IPS-18c (cell line): ENCODE results near the gene FGF11.
A peak's percentile ranks its signal among the peaks of the same experiment; 100 is the strongest.

Experiments used
- H3K4me3 ChIP-seq: 2 replicates; pipeline ENCODE4 v1.7.0; 2013; ENCODE audit warnings: low read depth, mild to moderate bottlenecking, low read length, moderate library complexity; ENCODE audit not compliant: insufficient read depth
- H3K9me3 ChIP-seq: one replicate; pipeline ENCODE4 v1.6.1; 2013; ENCODE audit warnings: mild to moderate bottlenecking, low read length, moderate library complexity; ENCODE audit not compliant: control insufficient read depth, insufficient read depth

FGF11 gene

GRCh38 chr17:7423679-7424078 is 15.6 kb upstream of the FGF11 start:
- no peak overlapping the region for H3K4me3 ChIP-seq

GRCh38 chr17:7425316-7425715 is 14.0 kb upstream of the FGF11 start, which contains the start of gene SPEM2:
SPEM2 (plus strand) TSS chr17:7425616; CDS start chr17:7425689, 73 bp downstream.
- H3K9me3 ChIP-seq: no peaks in the 10 kb centered on the region
- H3K4me3 ChIP-seq: no peak within 1 kb of the TSS

More at GRCh38 chr17:7423679-7424078, 15.6 kb upstream of the FGF11 start:
- no peaks in the 10 kb centered on the region for H3K9me3 ChIP-seq

DNA sequence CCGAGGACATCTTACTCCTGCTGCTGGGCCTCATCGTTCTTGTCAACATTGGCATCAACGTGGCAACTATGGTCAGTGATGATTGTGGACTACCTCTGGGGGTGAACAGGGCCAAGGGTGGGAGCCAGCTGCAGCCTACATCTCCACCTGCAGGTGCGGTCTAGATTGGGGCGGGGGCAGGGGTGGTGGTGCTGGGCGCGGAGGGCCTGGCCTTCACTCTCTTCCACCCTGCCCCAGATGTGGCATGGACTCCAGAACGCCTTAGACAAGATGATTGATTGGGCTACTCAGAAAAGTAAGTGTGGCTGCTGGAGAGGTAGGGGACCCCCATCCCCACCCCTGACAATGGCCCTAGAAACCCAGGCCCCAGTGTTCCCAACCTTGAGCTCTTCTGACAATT is 13.6 kb upstream of the FGF11 start:
- H3K4me3 ChIP-seq: no peak overlapping the region
- no peaks in the 10 kb centered on the region for H3K9me3 ChIP-seq

GRCh38 chr17:7426203-7426863 is 13.0 kb upstream of the FGF11 start:
- Histone ChIP-seq H3K9me3 (no peaks in the 10 kb centered on the region), H3K4me3 (no peak overlapping the region)

GRCh38 chr17:7426896-7427489 is 12.3 kb upstream of the FGF11 start:
- Histone ChIP-seq H3K4me3 (no peak overlapping the region), H3K9me3 (no peaks in the 10 kb centered on the region)

DNA sequence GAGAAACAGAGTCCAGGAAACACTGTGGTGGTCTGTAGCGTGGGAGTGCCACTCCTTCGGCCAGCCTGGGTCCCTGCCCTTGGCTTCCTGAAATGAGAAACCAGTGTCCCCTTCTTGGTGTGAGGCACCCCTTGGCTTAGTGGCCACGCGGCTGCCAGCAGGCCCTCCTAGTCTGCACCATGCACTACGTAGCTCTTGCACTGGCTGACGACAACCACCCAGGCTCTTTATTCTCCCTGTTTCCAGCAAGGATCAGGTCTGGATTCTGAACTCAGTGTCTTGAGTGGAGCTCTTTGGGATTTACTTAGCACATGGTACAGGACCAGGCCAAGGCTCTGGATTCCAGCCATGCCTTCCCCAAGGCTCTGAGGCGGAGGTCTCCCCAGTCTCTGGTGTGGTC is 11.8 kb upstream of the FGF11 start:
- H3K9me3 ChIP-seq: no peaks in the 10 kb centered on the region

DNA sequence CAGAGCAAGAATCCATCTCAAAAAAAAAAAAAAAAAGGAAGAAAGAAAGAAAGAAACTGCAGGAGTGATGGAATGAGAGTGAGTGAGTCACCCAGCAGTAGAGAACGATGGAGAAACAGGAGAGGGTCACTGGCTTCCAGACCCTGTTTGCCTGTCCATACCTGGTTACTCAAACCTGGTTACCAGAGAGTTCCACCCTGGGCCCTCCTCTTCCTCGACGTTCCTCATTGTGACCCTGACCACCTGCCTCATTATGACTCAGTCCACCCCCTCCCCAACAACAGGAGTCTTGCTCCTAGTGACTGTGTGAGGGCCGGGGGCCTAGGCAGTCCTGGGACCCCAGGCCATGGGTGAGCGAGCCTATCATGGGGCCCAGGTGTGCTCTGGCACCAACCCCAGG is 10.8 kb upstream of the FGF11 start, which contains the start of gene SPEM3:
TSS of gene SPEM3 (plus strand) at position 301 of the 400 bp plus-strand sequence. CDS start at position 347, 46 bp downstream.
- Histone ChIP-seq H3K4me3 (no peak within 1 kb of the TSS), H3K9me3 (no peaks in the 10 kb centered on the region)

More for the DNA sequence above, 11.8 kb upstream of the FGF11 start:
- H3K4me3 ChIP-seq: no peak overlapping the region

- Histone ChIP-seq H3K9me3 (no peaks in the 10 kb centered on the region), H3K4me3 (no peak overlapping the region)
Measured at GRCh38 chr17:7429722-7430121, 9.6 kb upstream of the FGF11 start.

GRCh38 chr17:7431231-7431630 is 8.1 kb upstream of the FGF11 start:
- no peak overlapping the region for H3K4me3 ChIP-seq
- no peaks in the 10 kb centered on the region for H3K9me3 ChIP-seq

GRCh38 chr17:7432296-7432695 is 7.0 kb upstream of the FGF11 start:
- Histone ChIP-seq H3K9me3 (no peaks in the 10 kb centered on the region), H3K4me3 (no peak overlapping the region)

- H3K4me3 ChIP-seq: peak overlapping the region; percentile 75
- H3K9me3 ChIP-seq: no peaks in the 10 kb centered on the region
Measured at GRCh38 chr17:7435676-7436555, 3.4 kb upstream of the FGF11 start.

- Histone ChIP-seq H3K4me3 (peak overlapping the region; percentile 75), H3K9me3 (no peaks in the 10 kb centered on the region)
Measured at GRCh38 chr17:7436556-7437368, 2.5 kb upstream of the FGF11 start.

DNA sequence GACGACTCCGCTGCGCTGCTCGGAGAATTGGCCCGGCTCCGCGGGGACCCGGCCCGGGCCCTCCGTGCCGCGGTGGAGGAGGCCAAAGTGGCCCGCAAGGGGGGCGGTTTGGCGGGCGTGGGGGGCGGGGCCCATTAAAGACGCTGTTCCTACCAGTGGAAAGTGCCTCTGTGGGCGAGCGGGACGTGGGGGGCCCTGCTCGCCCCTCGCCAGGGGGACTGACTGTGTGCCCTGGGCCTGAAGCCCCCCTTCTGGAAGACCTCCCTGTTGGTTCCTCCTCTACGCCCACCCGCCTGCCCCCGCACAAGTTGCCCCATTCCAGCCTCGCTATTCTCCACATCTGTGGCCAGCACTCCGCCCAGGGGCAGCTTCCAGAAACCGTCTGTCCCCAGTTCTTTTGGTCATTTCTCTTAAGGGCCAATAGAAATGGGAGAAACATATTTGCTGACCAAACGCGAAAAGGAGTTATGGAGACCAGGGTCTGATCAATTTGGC is 1.9 kb upstream of the FGF11 start:
- Histone ChIP-seq H3K4me3 (peak overlapping the region; percentile 75), H3K9me3 (no peaks in the 10 kb centered on the region)

GRCh38 chr17:7437950-7438614 is 1.2 kb upstream of the FGF11 start:
- H3K4me3 ChIP-seq: peak overlapping the region; percentile 75

GRCh38 chr17:7438656-7439460 is 454 bp upstream of the FGF11 start:
- Histone ChIP-seq H3K4me3 (peak overlapping the region; percentile 75), H3K9me3 (no peaks in the 10 kb centered on the region)

More at GRCh38 chr17:7437950-7438614, 1.2 kb upstream of the FGF11 start:
- no peaks in the 10 kb centered on the region for H3K9me3 ChIP-seq
